ENCODE measurements around the gene NMT2.
A peak's percentile ranks its signal among the peaks of the same experiment; 100 is the strongest.

Gene NMT2

GRCh38 chr10:15124190-15124589 is 44.3 kb downstream of the NMT2 start:
- TF ChIP-seq CTCF (conservative IDR thresholded peaks at IDR 0.05; ENCODE audit: low read depth, low read length): no peak
- Histone ChIP-seq H2AFZ (ENCODE audit: low read depth) (no peak overlapping the region), H3K36me3 (ENCODE audit: insufficient read depth) (no peaks in the 10 kb centered on the region), H4K20me1 (ENCODE audit: insufficient read depth) (no peaks in the 10 kb centered on the region), H3K4me3 (IDR thresholded peaks at IDR 0.05; ENCODE audit: insufficient read depth, low read depth, low read length) (no peak overlapping the region), H3K9ac (no peak overlapping the region), H3K27ac (no peak overlapping the region; the same call in 1 of the 2 replicates), H3K79me2 (ENCODE audit: insufficient read depth, low read depth) (no peaks in the 10 kb centered on the region), H3K27me3 (ENCODE audit: insufficient read depth, low read depth) (no peaks in the 10 kb centered on the region), H3K4me2 (no peak overlapping the region), H3K4me1 (ENCODE audit: low read depth, poor library complexity, severe bottlenecking) (peaks cover 41% of the 10 kb centered on the region)

- Histone ChIP-seq H3K27me3 (ENCODE audit: insufficient read depth, low read depth) (no peaks in the 10 kb centered on the region), H2AFZ (ENCODE audit: low read depth) (no peak overlapping the region), H3K36me3 (ENCODE audit: insufficient read depth) (no peaks in the 10 kb centered on the region), H3K4me3 (IDR thresholded peaks at IDR 0.05; ENCODE audit: insufficient read depth, low read depth, low read length) (no peak overlapping the region), H3K27ac (peak overlapping the region; percentile 94; the same call in 1 of the 2 replicates), H3K79me2 (ENCODE audit: insufficient read depth, low read depth) (no peaks in the 10 kb centered on the region), H3K9ac (peak overlapping the region; percentile 68; the same call in 1 of the 2 replicates), H3K4me2 (peak overlapping the region; percentile 61; the same call in 1 of the 2 replicates), H3K4me1 (ENCODE audit: low read depth, poor library complexity, severe bottlenecking) (peaks cover 46% of the 10 kb centered on the region), H4K20me1 (ENCODE audit: insufficient read depth) (no peaks in the 10 kb centered on the region)
- no peak for TF ChIP-seq CTCF (conservative IDR thresholded peaks at IDR 0.05; ENCODE audit: low read depth, low read length)
Measured at GRCh38 chr10:15123749-15124184, 44.7 kb downstream of the NMT2 start.

GRCh38 chr10:15122477-15123030 is 45.9 kb downstream of the NMT2 start:
- TF ChIP-seq CTCF (conservative IDR thresholded peaks at IDR 0.05; ENCODE audit: low read depth, low read length): no peak
- Histone ChIP-seq H4K20me1 (ENCODE audit: insufficient read depth) (no peaks in the 10 kb centered on the region), H3K4me3 (IDR thresholded peaks at IDR 0.05; ENCODE audit: insufficient read depth, low read depth, low read length) (no peak overlapping the region), H3K9ac (peak overlapping the region; percentile 68), H3K27me3 (ENCODE audit: insufficient read depth, low read depth) (no peaks in the 10 kb centered on the region), H3K4me2 (peak overlapping the region; percentile 61), H3K4me1 (ENCODE audit: low read depth, poor library complexity, severe bottlenecking) (peaks cover 58% of the 10 kb centered on the region), H3K27ac (peak overlapping the region; percentile 94), H3K36me3 (ENCODE audit: insufficient read depth) (no peaks in the 10 kb centered on the region), H2AFZ (ENCODE audit: low read depth) (peak overlapping the region; percentile 11), H3K79me2 (ENCODE audit: insufficient read depth, low read depth) (no peaks in the 10 kb centered on the region)

- Histone ChIP-seq H3K4me2 (peak overlapping the region; percentile 61), H4K20me1 (ENCODE audit: insufficient read depth) (no peaks in the 10 kb centered on the region), H3K9ac (no peak overlapping the region), H3K79me2 (ENCODE audit: insufficient read depth, low read depth) (no peaks in the 10 kb centered on the region), H3K27ac (peak overlapping the region; percentile 94), H2AFZ (ENCODE audit: low read depth) (no peak overlapping the region), H3K4me3 (IDR thresholded peaks at IDR 0.05; ENCODE audit: insufficient read depth, low read depth, low read length) (no peak overlapping the region), H3K4me1 (ENCODE audit: low read depth, poor library complexity, severe bottlenecking) (peaks cover 60% of the 10 kb centered on the region), H3K27me3 (ENCODE audit: insufficient read depth, low read depth) (no peaks in the 10 kb centered on the region), H3K36me3 (ENCODE audit: insufficient read depth) (no peaks in the 10 kb centered on the region)
- no peak for TF ChIP-seq CTCF (conservative IDR thresholded peaks at IDR 0.05; ENCODE audit: low read depth, low read length)
Measured at GRCh38 chr10:15121707-15122106, 46.8 kb downstream of the NMT2 start.
